ENCODE measurements around the gene TMEM95.

Gene TMEM95

GRCh38 chr17:7382901-7383300 lies 27.9 kb downstream of the TMEM95 start:
- no peak for DNase-seq

- DNase-seq, result no peak
These were observed 28.4 kb downstream of the TMEM95 start for GRCh38 chr17:7383371-7383741.

- peak; percentile 76 for DNase-seq
These were observed 29.0 kb downstream of the TMEM95 start for GRCh38 chr17:7383742-7384488.

- no peak for DNase-seq
These were observed 29.6 kb downstream of the TMEM95 start for GRCh38 chr17:7384489-7385081.

GRCh38 chr17:7388856-7389255 lies 33.9 kb downstream of the TMEM95 start:
- DNase-seq, result no peak

- DNase-seq, result no peak
These were observed 35.3 kb downstream of the TMEM95 start for GRCh38 chr17:7389924-7390910.

GRCh38 chr17:7391307-7391706 lies 36.4 kb downstream of the TMEM95 start:
- DNase-seq, result no peak

GRCh38 chr17:7392696-7393612 lies 38.0 kb downstream of the TMEM95 start:
- no peak for DNase-seq

- DNase-seq, result peak; percentile 70
These were observed 38.9 kb downstream of the TMEM95 start for GRCh38 chr17:7393613-7394451.

- peak; percentile 75 for DNase-seq
These were observed 39.7 kb downstream of the TMEM95 start, which contains the start of gene PLSCR3 for GRCh38 chr17:7394452-7395191. PLSCR3 (minus strand) TSS chr17:7394525; CDS start chr17:7394110, 415 bp downstream.

GRCh38 chr17:7396147-7396546 lies 41.2 kb downstream of the TMEM95 start:
- no peak for DNase-seq

- DNase-seq, result no peak
These were observed 43.7 kb downstream of the TMEM95 start for GRCh38 chr17:7398612-7399011.

GRCh38 chr17:7403043-7403726 lies 48.2 kb downstream of the TMEM95 start:
- no peak for DNase-seq

GRCh38 chr17:7403727-7403976 lies 48.7 kb downstream of the TMEM95 start:
- no peak for DNase-seq

GRCh38 chr17:7403977-7404736 lies 49.2 kb downstream of the TMEM95 start, which contains the start of gene TMEM256:
TMEM256 (minus strand) TSS chr17:7404097; CDS start chr17:7404084, 13 bp downstream.
- DNase-seq, result peak; percentile 94

GRCh38 chr17:7404737-7405349 lies 49.9 kb downstream of the TMEM95 start:
- DNase-seq, result peak; percentile 72

- no peak for DNase-seq
These were observed 50.6 kb downstream of the TMEM95 start for GRCh38 chr17:7405350-7406234.
